ENCODE measurements around the gene PCLAF.

DNA sequence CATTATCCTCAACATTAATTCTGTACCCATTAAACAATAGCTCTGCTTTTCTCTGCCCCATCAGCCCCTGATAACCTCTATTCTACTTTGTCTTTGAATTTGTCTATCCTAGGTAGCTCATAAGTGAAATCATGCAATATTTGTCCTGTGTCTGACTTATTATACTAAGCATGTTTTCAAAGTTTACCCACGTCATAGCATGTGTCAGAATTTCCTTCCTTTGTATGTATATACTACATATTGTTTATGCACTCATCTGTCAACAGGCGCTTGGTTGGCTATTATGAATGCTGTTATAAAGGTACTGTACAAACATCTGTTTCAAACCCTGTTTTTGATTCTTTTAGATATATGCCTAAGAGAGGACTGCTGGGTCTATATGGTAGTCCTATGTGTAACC, 43.5 kb downstream of the PCLAF start:
- TF ChIP-seq, protein P1, sequence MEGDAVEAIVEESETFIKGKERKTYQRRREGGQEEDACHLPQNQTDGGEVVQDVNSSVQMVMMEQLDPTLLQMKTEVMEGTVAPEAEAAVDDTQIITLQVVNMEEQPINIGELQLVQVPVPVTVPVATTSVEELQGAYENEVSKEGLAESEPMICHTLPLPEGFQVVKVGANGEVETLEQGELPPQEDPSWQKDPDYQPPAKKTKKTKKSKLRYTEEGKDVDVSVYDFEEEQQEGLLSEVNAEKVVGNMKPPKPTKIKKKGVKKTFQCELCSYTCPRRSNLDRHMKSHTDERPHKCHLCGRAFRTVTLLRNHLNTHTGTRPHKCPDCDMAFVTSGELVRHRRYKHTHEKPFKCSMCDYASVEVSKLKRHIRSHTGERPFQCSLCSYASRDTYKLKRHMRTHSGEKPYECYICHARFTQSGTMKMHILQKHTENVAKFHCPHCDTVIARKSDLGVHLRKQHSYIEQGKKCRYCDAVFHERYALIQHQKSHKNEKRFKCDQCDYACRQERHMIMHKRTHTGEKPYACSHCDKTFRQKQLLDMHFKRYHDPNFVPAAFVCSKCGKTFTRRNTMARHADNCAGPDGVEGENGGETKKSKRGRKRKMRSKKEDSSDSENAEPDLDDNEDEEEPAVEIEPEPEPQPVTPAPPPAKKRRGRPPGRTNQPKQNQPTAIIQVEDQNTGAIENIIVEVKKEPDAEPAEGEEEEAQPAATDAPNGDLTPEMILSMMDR (IDR thresholded peaks at IDR 0.05): no peak
- no peak for TF ChIP-seq POLR2A (IDR thresholded peaks at IDR 0.05)
